ENCODE measurements around the gene TEX2.

Gene TEX2
- total RNA-seq = 15.9 to 292 (median 206) reads per million in 17 experiments

GRCh38 chr17:64263000-64263766 lies at the start of gene TEX2:
Gene TEX2 (minus strand): TSS chr17:64263260. CDS start chr17:64214217, 49,043 bp downstream.
- peak; percentile 94 to 98 (median 96) for DNase-seq

DNA sequence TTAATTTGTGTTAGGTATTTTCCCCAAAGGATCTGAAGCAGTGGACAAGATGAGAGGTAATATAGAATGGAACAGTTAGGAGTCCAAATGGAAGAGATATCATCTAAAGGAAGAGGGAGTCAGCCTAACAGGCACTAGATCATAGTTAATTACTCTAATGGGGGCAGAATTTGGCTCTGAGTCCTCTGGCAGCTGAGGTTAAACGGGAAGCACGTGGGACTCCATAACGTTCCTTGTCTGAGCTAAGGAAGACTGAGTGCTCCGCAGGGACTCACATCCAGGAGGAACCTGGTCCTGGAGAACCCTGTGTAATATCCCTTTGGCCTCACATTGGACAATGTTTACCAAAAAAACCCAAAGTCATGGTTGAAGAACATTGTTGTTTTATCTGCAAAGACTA lies 46.6 kb upstream of the TEX2 start:
- no peak for DNase-seq

GRCh38 chr17:64309021-64309420 lies 46.0 kb upstream of the TEX2 start:
- DNase-seq = no peak

DNA sequence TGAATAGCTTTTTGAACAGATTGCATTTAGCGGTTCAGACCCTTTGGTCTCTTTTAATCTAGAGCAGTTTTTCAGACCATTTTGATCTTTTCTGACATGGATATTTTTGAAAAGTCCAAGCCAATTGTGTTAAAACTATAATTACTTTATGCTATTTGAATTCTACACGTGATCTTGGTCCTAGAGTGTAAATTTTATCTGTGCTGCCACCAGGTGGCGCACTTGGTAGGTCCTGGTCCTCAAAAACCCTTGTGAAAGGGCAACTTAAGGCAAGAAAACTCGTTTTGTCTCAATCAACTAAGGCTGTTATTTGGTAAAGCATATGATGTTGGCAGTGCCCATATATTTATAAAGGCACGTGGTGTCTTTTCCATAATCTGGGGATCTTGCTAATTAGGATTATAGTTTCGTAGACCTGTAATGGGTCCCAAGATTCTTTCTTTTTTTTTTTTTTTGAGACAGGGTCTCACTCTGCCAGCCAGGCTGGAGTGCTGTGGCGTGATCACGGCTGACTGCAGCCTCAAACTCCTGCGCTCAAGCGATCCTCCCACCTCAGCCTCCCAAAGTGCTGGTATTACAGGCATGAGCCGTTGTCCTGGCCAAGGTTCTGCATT lies 43.9 kb upstream of the TEX2 start:
- DNase-seq = peak; percentile 87 to 91 (median 89)

DNA sequence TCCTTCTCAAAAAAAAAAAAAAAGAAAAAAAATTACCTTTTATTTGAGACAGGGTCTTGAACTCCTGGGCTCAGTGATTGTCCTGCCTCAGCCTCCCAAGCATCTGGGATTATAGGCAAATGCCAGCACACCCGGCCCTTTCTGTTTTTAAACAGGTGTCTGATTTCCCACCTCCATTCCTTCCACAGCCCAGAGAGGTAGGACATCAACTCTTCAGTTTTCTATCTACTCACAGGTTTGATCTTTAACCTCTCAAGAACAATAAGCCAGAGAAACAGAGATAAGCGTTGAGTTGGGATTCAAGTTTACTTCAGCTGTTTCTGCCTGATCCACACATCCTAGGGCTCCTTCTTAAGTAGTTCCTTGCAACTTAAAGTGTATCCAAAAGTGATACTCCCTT lies 41.5 kb upstream of the TEX2 start:
- no peak for DNase-seq

DNA sequence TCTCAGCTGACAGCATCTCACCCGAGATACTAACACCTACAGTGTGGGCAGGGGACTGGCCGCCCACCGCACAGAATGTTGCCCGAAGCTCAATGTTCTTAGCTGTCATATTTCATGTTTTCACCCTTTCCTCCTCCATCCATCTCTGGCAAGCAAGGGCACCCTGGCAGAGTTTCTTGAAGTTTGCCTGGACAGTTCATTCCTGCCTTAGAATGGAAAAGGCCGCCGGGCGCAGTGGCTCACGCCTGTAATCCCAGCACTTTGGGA lies 37.6 kb upstream of the TEX2 start:
- DNase-seq = no peak

DNA sequence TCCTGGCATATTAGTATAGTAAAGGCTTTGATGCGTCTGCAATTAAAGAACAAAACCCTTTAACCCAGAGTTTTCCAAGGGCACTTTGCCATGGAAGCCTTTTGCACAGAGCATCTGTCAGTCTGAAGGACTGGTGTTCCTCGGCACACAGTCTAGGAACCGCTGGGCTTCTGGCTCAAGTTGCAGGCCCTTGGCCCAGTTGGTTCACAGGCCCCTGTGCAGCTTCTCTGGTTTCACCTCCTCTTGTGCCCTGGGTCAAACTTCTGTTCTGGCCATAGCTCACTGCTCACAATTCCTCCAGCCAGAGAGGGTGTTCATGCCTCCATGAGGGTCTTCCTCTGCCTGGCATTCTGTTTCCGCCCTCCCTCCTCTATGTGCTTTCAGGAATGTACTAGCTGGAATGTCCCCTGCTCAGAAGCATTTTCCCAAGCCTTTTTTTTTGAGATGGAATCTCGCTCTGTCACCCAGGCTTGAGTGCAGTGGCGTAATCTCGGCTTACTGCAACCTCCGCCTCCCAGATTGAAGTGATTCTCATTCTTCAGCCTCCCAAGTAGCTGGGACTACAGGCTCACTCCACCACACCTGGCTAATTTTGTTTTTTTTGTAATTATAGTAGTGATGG lies 34.5 kb upstream of the TEX2 start:
- DNase-seq = no peak

- DNase-seq = no peak
These were observed 33.2 kb upstream of the TEX2 start for GRCh38 chr17:64296246-64296645.

DNA sequence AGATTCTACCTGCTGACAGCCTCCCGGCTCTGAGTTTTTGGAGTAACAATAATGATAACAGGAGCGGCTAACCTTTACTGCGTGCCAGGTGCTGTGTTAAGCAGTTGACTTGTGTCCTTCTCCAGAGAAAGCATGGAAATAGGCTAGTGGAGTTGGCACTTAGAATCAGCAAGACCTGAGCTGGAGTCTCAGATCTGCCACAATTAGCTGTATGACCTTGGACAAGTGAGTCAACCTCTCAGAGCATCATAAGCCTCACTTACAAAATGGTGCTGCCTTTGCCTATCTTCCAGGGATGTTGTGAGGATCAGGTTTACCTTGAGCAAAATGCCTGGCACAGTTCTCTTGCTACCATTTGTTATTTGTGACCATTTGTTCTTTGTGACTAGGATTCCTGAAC lies 32.1 kb upstream of the TEX2 start:
- DNase-seq = no peak

- DNase-seq = peak in 3 of 4 experiments; percentile 22 to 35 (median 27)
These were observed 28.3 kb upstream of the TEX2 start for GRCh38 chr17:64291268-64291851.

DNA sequence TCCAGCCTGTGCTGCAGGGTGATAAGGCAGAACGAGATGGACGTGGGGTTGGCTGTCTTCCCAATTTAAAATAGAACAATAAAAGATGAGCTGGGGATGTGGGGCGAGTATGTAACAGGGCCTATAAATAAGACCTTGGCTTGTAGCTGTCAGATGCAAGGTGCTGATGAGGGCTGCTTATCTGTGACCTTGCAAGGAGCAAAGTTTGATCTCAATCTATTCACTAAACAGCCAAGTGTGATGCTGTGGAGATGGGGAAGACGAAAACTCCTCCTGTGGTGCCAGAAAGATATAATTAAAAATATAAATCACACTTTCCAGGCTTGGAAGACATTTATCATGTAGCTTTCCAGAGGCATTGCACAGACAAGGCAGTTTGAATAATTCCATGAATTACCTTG lies 26.7 kb upstream of the TEX2 start:
- no peak for DNase-seq

DNA sequence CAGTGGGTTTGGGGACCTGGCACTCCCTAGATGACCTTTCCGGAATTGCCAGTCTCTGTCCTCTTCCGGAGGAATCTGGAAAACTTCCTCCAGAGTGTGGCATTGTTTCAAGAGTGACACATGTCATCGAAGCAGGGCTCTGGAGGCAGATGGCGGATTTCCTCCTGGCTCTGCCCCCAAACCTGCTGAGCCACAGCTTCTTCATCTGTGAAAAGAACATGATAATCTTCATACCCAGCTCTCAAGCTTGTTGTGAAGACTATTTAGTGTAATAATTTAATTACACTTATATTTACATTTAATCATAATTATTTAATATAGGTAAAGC lies 19.7 kb upstream of the TEX2 start:
- DNase-seq = peak; percentile 29 to 64 (median 48)

DNA sequence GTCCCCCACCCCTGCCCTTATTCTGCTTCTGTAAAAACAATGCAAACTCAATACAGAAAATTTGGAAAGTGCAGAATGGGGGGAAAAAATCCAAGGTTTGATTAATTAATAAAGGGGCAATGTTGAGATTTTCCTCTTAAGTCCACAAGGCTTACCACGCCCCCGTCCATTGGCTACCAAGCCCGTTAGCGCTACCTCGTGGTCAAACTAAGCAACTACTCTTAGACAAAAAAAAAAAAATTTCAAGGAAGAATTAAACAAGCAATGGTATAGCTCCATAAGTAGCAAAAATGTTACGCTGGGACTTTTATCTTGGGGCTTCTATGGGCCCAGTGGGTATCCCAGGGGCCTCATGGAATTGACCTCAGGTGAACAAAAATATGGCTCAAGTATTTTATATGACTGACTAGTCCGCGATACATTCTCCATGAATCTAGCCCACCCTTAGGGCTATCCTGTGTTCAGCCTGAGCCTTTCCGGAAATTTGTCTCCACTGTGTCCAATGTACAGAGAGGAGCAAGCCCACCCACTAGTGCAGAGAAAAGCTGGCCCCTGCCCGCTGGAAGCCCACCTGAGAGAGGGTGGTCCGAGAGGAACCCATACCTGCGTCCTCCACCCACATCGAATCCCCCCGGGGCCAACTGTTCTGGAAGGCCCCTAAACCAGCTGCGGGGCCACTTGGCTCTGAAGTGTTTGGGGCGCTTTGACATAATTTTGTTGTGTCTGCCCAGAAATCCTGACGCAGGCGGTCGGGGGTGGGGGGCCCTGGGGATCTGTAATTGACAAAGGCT lies 19.1 kb upstream of the TEX2 start:
- peak; percentile 78 to 90 (median 84) for DNase-seq

GRCh38 chr17:64278614-64279013 lies 15.6 kb upstream of the TEX2 start:
- peak in 2 of 4 experiments; percentile 44 to 45 for DNase-seq

DNA sequence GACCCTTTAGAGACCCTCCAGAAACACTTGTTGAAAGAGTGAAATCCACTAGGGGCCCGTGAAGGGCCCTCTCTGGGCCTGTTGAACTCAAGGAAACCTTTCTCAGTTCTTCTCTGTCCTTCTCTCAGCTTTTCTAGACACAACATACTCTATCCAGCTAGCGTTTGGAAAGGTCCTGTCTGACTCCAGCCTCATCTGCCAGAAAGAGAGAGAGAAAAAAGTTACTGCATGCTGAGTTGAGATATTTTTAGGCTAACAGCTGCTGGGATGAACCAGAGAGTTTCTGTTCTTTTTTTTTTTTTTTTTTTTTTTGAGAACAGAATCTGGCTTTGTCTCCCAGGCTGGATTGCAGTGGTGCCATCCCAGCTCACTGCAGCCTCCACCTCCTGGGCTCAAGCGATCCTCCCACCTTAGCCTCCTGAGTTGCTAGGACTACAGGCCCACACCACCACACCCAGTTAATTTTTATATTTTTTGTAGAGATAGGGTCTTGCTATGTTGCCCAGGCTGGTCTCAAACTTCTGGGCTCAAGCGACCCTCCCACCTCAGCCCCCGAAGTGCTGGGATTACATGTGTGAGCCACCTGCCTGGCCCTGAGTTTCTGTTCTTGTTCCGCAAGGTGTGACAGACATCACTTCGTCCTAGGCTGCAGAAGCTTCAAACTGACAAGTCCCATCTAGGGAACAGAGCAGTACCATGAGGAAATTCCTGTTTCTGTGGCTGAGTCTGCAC lies 14.9 kb upstream of the TEX2 start:
- DNase-seq = peak in 3 of 4 experiments; percentile 11 to 59 (median 27)

DNA sequence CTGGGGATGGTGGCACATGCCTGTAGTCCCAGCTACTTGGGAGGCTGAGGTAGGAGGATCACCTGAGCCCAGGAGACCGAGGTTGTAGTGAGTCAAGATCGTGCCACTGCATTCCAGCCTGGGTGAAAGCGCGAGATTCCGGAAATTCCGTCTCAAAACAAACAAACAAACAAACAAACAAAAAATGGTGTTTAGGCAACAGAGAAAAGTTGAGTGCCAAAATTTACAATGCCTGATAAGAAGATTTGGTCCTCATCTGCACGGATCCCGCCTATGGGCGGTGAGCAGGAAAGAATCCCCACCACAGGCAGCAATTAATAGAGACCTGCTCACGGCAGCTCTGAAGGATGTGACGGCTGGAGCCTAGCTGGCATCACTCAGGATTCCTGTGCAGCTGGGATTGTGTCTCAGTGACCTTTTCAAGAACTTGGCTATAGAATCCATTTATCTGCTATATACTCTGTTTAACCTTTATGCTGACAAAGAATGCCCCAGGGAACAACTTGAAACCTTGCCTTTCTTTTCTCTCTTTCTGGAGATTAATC lies 14.0 kb upstream of the TEX2 start:
- DNase-seq = no peak

DNA sequence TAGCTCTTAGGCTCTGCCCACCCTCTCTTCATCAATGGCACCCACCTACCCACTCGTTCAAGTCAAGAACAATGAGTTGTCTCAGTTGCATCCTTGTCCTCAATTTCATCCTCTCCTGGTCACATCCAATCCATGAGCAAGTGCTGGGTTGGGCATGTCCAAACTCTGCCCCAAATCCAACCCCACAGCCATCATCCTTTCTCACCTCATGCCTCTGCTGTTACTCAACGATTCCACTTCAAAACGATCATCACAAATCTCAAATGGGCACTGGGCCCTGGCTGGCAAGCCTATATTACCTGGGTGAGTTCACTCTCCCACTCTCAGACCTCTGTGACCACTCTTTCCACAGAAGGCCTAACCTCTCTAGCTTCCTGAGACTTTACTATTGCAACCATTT lies 12.0 kb upstream of the TEX2 start:
- no peak for DNase-seq

DNA sequence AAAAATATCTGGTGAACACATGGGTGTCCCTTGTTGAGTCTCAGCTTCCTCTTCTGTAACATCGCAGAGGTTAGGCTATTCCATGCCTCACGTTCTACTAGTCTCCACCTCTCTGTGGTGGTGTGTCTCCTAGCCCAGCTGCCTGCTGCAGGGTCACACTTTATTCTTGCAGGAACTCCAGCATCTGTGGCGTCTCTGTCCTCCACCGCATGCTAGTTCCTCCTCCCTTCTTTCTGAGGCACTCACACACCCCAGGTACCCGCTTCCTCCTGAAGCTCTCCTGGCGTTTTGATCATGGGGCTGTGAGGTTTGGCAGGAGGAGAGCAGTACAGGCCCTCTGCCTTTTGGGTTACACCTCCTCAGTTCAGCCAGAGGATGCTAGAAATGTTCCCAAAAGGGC lies 9.9 kb upstream of the TEX2 start:
- DNase-seq = peak in 2 of 4 experiments; percentile 7 to 10

DNA sequence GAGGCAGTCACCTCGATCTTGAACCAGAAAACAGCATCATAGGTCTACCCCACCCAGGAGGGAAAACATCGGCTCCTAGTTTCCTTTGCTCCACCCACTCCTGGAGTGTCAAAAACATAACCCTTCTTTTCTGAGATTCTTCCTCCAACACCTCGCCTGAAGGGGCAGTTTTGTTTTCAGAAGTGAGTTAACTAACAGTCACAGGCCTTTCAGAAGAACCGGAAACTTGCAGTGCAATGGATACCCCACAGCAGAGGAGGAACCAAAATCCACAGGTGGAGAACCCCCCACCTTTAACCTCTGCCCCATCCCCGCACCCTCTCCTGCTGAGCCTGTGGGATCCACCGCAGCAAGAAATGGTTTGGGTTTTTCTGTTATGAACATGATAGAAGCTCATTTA lies 7.8 kb upstream of the TEX2 start:
- peak in 3 of 4 experiments; percentile 15 to 28 (median 19) for DNase-seq

GRCh38 chr17:64269687-64270649 lies 6.9 kb upstream of the TEX2 start:
- no peak for DNase-seq

DNA sequence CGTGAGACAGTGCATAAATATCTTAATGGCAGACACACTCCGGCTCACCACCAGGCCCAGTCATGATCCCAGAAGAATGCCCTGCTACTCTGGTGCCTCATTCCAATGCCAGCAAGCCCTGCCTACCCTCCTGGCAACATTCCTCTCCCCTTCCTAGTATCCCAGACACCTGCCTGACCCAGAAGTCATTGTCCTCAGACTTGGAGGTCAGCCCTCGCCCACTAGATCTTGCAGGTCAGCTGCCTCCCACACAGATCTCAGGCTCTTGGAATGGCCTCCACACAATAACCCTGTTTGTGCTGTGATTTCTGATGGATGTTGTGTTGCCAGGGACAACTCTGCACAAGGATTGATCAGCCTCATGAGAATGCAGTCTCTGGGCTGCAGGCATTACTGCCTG lies 1.8 kb upstream of the TEX2 start:
- peak in 1 of 4 experiments; percentile 13 for DNase-seq
